PC-3 (cell line): ENCODE data around the gene PHF19. TPM values are rescaled to one million over a fixed set of nuclear protein-coding genes. Genes with fewer than 3 reads are reported as not detected.

Experiments used
- ATAC-seq: fragments of 200-7000 bp; cut with Tn5 transposase; 2 replicates; pipeline ENCODE4 v1.9.1; 2020; ENCODE audit warnings: mild to moderate bottlenecking, moderate library complexity
- BruUV-seq: library from RNA; stranded (reverse); fragments of 400-500 nt; replicated peaks from 2 replicates; lab custom pipeline; 2021; lab: Mats Ljungman, UMichigan
- CTCF ChIA-PET: fragments of 300-600 bp; sonication (Branson Sonifier 250); formaldehyde crosslinking; loops from one replicate; lab custom pipeline; 2022; ENCODE audit warnings: antibody characterized with exemption; lab: Charles Lee
- POLR2A ChIA-PET: fragments of 300-600 bp; sonication (Branson Sonifier 250); formaldehyde crosslinking; loops from one replicate; lab custom pipeline; 2022; ENCODE audit warnings: antibody characterized with exemption; ENCODE audit not compliant: unreplicated experiment; lab: Charles Lee
- DNase-seq: peaks from one replicate; pipeline ENCODE4 v3.0.0-alpha.2; 2015
- H2AFZ ChIP-seq: fragments of 300-600 bp; sonication (generic); 2 replicates; pipeline ENCODE4 v1.6.0; 2016; ENCODE audit warnings: antibody characterized with exemption, low read length
- H3F3A ChIP-seq: fragments of 300-600 bp; sonication (generic); one replicate; pipeline ENCODE4 v1.6.0; 2017; ENCODE audit warnings: antibody characterized with exemption, low read length, control low read depth, mild to moderate bottlenecking; ENCODE audit not compliant: unreplicated experiment
- H3K27ac ChIP-seq: fragments of 300-600 bp; sonication (generic); 2 replicates; pipeline ENCODE4 v1.5.1; 2016; ENCODE audit warnings: mild to moderate bottlenecking, low read length
- H3K27me3 ChIP-seq: fragments of 300-600 bp; sonication (generic); 2 replicates; pipeline ENCODE4 v1.6.1; 2016; ENCODE audit warnings: low read length, mixed read lengths
- H3K36me3 ChIP-seq: fragments of 300-600 bp; sonication (generic); 2 replicates; pipeline ENCODE4 v1.6.1; 2016; ENCODE audit warnings: low read depth, mixed run types, low read length, mixed read lengths
- H3K4me1 ChIP-seq: fragments of 300-600 bp; sonication (generic); 2 replicates; pipeline ENCODE4 v1.5.1; 2016; ENCODE audit warnings: low read length; ENCODE audit not compliant: insufficient read depth
- H3K4me2 ChIP-seq: fragments of 300-600 bp; sonication (generic); 2 replicates; pipeline ENCODE4 v1.6.0; 2016; ENCODE audit warnings: low read length
- H3K4me3 ChIP-seq: fragments of 300-600 bp; sonication (generic); 2 replicates; pipeline ENCODE4 v1.5.1; 2016; ENCODE audit warnings: mild to moderate bottlenecking, low read length, mixed read lengths
- H3K79me2 ChIP-seq: fragments of 300-600 bp; sonication (generic); 2 replicates; pipeline ENCODE4 v1.6.1; 2017; ENCODE audit warnings: low read length, mixed read lengths
- H3K9ac ChIP-seq: fragments of 300-600 bp; sonication (generic); 2 replicates; pipeline ENCODE4 v1.6.0; 2016; ENCODE audit warnings: mild to moderate bottlenecking, low read length
- H3K9me2 ChIP-seq: fragments of 300-600 bp; sonication (generic); replicated peaks from 2 replicates; pipeline ENCODE4 v1.6.1; 2016; ENCODE audit warnings: mixed run types, low read length, mixed read lengths
- H3K9me3 ChIP-seq: fragments of 300-600 bp; sonication (generic); 2 replicates; pipeline ENCODE4 v1.6.1; 2016; ENCODE audit warnings: low read length, mixed read lengths
- H4K20me1 ChIP-seq: fragments of 300-600 bp; sonication (generic); 2 replicates; pipeline ENCODE4 v1.6.1; 2016; ENCODE audit warnings: low read length, mixed read lengths
- CTCF ChIP-seq: fragments of 300-600 bp; sonication (generic); conservative IDR thresholded peaks from 2 replicates; pipeline ENCODE4 v1.5.1; 2017; ENCODE audit warnings: antibody characterized with exemption, low read depth, mild to moderate bottlenecking, low read length
- EZH2 ChIP-seq: fragments of 300-600 bp; sonication (generic); IDR thresholded peaks from one replicate; pipeline ENCODE4 v1.6.1; 2017; ENCODE audit warnings: antibody characterized with exemption, mild to moderate bottlenecking, low read length; ENCODE audit not compliant: unreplicated experiment
- EZH2phosphoT487 ChIP-seq: fragments of 300-600 bp; sonication (generic); IDR thresholded peaks from 2 replicates; pipeline ENCODE4 v1.6.1; 2018; ENCODE audit warnings: mild to moderate bottlenecking, antibody characterized with exemption, low read length, borderline replicate concordance
- intact Hi-C: fragments of 100-400 bp; cut with micrococcal nuclease; formaldehyde crosslinking; loops from 2 replicates; pipeline ENCODE4 v1.9.0; 2023
- total RNA-seq: library from RNA; depleted of rRNA; stranded (reverse); fragments of >200 nt; gene quantifications from 2 replicates; pipeline ENCODE4 v1.2.3, GENCODE V29; 2014

The PHF19 gene
- total RNA-seq, 1 experiment from 2014 or later = 104 TPM

GRCh38 chr9:120832807-120833206 lies 44.2 kb downstream of the PHF19 start:
- H3K9me3 ChIP-seq = no peaks in the 10 kb centered on the region
- peaks cover 40% of the 10 kb centered on the region for H3K36me3 ChIP-seq
- ChIA-PET CTCF (no interaction called here), POLR2A (no interaction called here)
- H3K27me3 ChIP-seq = no peaks in the 10 kb centered on the region
- H3K79me2 ChIP-seq = peaks cover 7% of the 10 kb centered on the region
- H3K4me3 ChIP-seq = no peak overlapping the region
- no peaks in the 10 kb centered on the region for H3F3A ChIP-seq
- H3K4me1 ChIP-seq = no peaks in the 10 kb centered on the region
- no peak overlapping the region for H3K9ac ChIP-seq
- no TSS peak for BruUV-seq
- no peak overlapping the region for H3K27ac ChIP-seq
- DNase-seq = no peak
- H4K20me1 ChIP-seq = no peaks in the 10 kb centered on the region
- no peak overlapping the region for H2AFZ ChIP-seq
- H3K4me2 ChIP-seq = no peak overlapping the region
- no peak for ATAC-seq
- intact Hi-C loops = no loop called here
- H3K9me2 ChIP-seq = no peaks in the 10 kb centered on the region
- TF ChIP-seq EZH2 (no peak), CTCF (no peak), EZH2phosphoT487 (no peak)

- ChIA-PET CTCF (no interaction called here), POLR2A (no interaction called here)
- ATAC-seq = no peak
- H3K9me3 ChIP-seq = no peaks in the 10 kb centered on the region
- H3F3A ChIP-seq = no peaks in the 10 kb centered on the region
- DNase-seq = no peak
- H2AFZ ChIP-seq = no peak overlapping the region
- no peak overlapping the region for H3K9ac ChIP-seq
- no peak overlapping the region for H3K27ac ChIP-seq
- H3K27me3 ChIP-seq = no peaks in the 10 kb centered on the region
- BruUV-seq = no TSS peak
- H3K4me3 ChIP-seq = no peak overlapping the region
- no peaks in the 10 kb centered on the region for H3K79me2 ChIP-seq
- intact Hi-C loops = no loop called here
- peaks cover 58% of the 10 kb centered on the region for H3K36me3 ChIP-seq
- no peaks in the 10 kb centered on the region for H4K20me1 ChIP-seq
- no peak for TF ChIP-seq CTCF
- TF ChIP-seq EZH2phosphoT487 = no peak
- TF ChIP-seq EZH2 = no peak
- no peaks in the 10 kb centered on the region for H3K4me1 ChIP-seq
- H3K4me2 ChIP-seq = no peak overlapping the region
- no peaks in the 10 kb centered on the region for H3K9me2 ChIP-seq
These were observed 46.1 kb downstream of the PHF19 start for GRCh38 chr9:120830865-120831264.

GRCh38 chr9:120830151-120830550 lies 46.8 kb downstream of the PHF19 start:
- Histone ChIP-seq H4K20me1 (no peaks in the 10 kb centered on the region), H3K4me1 (no peaks in the 10 kb centered on the region), H3K9ac (no peak overlapping the region), H3F3A (no peaks in the 10 kb centered on the region), H3K36me3 (peaks cover 63% of the 10 kb centered on the region), H3K9me2 (no peaks in the 10 kb centered on the region), H2AFZ (no peak overlapping the region), H3K4me2 (no peak overlapping the region), H3K79me2 (no peaks in the 10 kb centered on the region), H3K27me3 (no peaks in the 10 kb centered on the region), H3K4me3 (no peak overlapping the region), H3K9me3 (no peaks in the 10 kb centered on the region), H3K27ac (no peak overlapping the region)
- ChIA-PET POLR2A (no interaction called here), CTCF (no interaction called here)
- TF ChIP-seq EZH2phosphoT487 (no peak), CTCF (no peak), EZH2 (no peak)
- no TSS peak for BruUV-seq
- ATAC-seq (no peak), DNase-seq (no peak)
- intact Hi-C loops = no loop called here
